Hippocampal formation (tissue), 2 donors: Measurements from ENCODE around the gene BORCS8.
A peak's percentile ranks its signal among the peaks of the same experiment; 100 is the strongest.
"Not testable (repeated sequence)": the region's sequence is repeated elsewhere in the genome, so short reads cannot be mapped to it uniquely, and the experiment has no call there.

Source experiments
- DNase-seq, 2 donors: peaks; one replicate each; lab custom pipeline; 2025; lab: John Stamatoyannopoulos, UW

BORCS8 gene

DNA sequence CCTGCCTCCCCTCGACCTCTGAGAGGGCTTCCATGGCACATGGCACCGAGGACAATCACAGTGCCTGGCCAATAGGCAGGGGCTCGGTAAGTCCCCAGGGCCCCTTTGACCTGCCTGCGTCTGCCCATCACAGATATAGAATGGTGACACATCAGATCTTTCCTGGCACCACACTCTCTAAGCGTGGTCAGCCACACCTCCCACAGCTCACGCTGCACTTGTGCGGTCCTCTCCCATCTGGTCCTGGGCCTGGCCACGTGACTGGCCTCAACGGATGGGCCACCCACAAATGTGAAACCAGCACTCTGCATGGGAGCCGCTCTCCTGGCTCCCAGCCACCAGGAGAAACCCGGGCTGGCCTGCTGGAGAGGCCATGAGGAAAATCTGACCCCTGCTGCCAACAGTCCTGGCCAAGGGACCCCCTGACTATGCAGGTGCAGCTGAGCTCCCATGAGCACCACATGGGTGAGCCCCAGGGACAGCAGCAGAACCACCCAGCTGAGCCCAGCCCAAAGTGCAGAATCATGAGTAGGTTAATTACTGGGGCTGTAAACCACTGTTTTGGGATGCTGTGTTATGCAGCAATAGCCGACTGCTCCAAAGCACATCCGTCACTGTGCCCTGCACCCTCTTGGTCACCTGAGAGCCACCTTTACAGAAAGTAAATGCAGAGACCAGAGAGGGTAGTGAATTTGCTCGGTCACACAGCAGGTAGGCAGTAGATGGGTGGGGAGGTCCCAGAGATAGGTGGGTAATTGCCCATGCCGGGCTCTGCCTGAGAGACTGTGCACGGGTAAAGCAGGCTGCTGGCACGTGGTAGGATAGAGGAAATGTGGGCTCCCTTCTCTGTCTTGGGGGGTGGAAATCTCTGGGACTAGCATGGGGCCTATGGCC lies 12.2 kb downstream of the BORCS8 start:
- DNase-seq, result no peak

DNA sequence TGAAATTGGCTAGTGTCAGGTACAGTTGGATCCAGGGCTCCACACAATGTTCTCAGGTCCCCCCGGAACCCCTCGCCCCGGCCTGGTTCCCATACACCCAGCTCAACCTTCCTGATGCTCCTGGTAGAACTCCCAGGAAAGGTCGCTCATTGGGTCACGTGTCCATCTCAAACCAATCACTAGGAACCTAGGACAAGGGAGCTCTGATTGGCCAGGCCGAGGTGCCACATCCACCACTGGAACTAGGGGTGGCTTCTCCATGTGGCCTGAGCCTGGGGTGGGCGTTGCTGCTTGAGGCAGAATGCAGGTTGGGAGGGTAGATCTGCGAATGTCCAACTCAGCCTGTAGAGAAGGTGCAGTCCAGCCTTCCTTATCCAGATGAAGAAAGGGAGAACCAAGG lies 15.0 kb downstream of the BORCS8 start:
- DNase-seq, result no peak

DNA sequence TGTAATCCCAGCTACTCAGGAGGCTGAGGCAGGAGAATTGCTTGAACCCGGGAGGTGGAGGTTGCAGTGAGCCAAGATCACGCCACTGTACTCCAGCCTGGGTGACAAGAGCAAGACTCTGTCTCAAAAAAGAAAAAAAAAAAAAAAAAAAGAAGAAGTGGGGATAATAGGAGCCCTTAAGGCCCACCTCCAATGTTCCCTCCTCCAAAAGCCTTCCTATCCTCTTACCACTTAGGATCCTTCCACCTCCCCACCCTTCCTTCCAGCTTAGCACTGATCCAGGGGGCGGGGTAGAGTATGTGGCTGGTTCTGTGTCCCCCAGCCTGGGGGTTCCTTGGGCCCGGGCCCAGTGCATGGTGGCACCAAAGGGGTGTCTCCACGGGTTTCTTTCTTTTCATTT lies 18.7 kb downstream of the BORCS8 start:
- not testable (repeated sequence) for DNase-seq

DNA sequence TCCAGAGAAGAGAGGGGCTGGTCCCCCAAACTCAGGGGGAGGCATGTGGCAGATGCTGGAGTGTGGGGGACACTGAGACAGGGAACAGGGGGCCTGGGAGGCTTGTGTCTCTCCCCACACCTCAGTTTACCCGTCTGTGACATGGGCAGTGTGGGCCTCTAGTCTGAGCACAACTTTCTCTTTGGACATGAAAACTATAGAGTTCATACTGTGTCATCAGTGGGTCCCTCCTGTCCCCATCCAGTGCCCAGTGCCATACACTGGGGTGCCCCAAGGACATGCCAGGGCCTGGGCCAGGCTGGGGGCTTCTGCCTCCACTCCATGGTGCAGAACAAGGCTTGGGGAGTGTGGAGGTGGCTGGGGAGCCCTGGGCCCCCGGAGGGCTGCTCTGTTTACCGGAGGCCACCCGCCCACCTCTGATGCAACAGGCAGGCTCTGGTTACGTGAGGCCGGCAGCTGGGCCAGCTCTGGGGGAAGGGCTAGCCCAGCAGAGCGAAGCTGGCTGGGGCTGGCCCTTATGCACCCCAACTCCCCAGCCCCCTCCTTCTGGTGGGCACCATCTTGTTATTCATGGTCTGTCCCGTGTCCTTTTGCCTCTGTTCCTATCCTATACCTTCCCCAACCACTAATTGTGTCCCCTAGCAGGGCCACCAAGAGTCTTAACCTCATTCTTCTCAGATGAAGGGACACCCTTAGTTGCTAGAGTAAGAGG lies 20.0 kb downstream of the BORCS8 start:
- no peak for DNase-seq

DNA sequence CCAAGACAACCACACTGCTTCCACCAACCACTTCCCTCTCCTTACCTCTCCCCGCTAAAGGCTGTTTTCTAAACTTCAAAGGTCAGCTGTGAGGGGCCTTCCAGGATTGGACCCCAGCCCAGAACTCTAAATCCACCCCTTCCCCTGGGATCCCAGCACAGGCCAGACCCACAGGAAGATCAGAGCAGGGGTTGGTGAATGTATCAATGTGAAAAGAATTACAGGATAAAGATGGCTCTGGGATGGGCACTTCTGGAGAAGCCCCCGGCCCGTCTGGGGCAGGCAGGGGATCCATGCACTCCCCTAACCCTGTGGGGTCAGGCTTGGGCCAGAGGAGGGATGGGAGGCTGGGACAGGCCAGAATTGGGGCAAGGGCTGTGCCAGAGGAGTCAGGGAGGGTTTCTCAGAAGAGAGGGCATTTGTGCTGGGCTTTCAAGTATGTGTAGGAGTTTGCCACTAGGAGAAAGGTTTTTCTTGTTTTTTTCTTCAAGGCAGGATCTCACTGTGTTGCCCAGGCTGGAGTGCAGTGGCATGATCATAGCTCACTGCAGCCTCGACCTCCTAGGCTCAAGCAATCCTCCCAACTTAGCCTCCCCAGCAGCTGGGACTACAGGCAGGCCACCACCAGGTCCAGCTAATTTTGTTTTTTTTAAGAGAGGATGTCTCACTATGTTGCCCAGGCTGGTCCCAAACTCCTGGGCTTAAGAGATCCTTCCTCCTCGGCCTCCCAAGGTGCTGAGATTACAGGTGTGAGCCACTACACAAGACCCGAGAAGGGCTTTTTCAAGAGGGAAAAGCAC lies 20.9 kb downstream of the BORCS8 start:
- no peak for DNase-seq

DNA sequence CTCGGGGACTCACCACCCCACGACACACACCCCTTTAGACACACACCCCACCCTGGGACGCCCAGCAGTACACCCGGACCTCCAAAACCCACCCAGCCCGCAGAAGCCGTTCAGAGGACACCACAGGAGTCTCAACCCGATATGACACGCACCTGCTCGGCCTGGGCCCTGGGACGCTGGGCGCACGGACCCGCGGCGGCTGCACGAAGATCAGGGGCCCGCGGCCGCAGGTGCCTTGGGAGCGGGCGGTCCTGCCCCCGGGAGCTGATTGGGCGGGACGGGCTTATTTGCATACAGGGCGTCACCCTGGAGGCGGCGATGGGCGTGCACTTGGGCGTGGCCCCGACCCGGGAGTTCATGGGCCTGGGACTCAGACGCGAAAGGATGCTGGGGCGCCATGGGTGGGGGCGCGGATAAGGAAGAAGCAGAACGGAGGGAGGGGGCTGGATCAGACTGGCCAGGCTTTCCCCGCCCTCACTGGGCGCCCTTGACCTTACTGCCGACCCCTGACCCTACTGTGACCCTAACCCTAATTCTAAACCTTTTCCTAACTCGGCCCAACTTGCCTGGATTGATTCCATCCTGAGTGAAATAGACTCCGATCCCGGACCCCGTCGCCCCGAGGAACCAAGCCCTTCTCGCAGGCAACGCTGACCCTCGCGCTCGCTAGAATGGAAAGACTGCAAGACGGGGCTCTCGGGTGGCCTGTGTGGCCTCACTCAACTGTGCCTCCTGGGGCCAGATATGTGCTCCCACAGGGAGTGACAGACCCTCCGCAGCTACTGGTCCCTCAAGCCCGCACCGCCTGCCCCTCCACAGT lies 21.7 kb downstream of the BORCS8 start, which contains the start of gene MEF2B:
MEF2B (minus strand) TSS at position 211 of the 820 bp plus-strand sequence. CDS start 19,528 bp downstream, outside the sequence.
- DNase-seq, result peak in 1 of 2 donors; percentile 35

DNA sequence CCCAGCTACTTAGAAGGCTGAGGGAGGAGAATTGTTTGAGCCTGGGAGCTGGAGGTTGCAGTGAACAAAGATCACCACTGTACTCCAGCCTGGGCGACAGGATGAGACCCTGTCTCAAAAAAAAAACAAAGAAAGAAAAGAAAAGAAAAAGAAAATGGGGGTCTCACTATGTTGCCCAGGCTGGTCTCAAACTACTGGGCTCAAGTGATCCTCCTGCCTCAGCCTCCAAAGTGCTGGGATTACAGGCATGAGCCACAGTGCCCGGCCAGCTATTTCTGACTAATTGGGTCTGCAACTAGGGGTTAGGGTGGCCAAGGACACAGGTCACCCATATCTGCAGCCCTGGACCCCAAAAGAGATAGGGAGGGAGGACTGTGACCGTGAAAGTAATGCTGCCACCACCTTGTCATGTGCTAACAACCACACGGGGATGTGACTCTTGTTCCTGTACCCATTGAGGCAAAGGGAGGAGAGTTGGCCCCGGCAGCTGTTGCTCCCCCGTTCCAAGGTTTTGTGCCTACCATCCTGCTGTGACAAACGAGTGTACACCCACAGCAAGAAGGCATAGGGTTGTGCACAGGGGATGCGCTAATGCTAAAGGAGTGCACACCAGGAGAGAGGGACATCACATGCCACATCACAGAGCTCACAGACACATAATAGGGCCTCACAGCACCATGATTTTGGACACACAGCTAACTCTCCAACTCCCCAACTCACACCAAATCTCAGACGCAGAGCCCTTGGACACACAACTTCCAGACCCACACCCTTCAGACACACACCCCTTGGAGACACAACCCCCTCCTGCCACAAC lies 22.5 kb downstream of the BORCS8 start:
- no peak for DNase-seq

DNA sequence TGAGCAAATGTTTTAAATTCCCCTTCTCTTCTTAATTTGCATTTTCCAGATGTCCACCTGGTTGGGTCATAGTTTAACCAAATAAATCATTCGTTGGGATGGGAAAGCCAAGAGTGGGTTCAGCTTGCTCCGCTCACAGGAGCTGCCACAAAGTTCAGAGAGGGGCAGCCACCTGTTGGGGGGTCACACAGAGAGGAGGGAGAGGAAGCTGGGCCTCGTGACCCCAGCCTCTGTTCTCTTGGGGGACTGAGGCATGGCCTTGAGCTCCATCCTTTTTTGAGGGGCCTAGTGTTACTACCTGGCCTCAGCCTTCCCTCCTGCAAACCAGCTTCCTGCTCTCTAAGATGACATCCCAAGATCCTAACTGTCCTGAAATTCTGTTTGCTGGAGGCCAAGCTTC lies 24.3 kb downstream of the BORCS8 start:
- DNase-seq, result no peak

DNA sequence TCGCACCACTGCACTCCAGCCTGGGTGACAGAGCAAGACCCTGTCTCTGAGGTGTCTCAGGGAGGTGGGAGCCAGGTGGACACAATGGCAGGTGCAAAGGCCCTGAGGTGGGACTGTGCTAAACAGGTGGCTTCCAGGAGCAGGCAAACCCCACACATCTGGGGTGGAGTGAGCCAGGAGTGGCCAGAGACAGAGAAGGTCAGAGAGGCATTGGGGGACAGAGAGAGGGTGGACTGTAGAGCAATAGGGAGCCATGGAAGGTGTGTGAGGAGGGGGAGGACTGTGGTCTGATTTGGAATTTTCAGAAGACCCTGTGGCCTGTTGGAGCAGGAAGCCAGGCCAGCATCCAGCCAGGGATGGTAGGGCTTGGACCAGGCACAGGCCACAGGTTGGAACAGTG lies 26.6 kb downstream of the BORCS8 start:
- DNase-seq, result no peak

DNA sequence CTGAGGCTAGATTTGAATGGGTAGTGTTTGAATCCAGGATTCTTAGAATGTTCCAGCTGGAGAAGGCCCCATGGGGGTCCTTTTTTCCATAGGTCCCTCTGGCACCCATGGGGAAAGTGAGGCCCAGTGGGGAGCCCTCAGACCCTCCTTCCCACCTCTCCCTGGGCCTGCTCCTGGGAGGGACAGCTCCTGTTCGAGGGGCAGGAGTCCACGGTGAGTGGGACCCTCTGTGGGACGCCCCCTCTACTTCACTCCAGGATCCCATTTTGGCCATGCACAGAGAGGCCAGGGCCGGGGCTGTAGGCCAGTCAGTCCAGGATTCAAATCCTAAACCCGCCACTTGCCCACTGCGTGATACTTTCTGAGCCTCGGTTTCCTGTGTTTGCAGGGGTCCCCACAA lies 29.5 kb downstream of the BORCS8 start:
- DNase-seq, result no peak

DNA sequence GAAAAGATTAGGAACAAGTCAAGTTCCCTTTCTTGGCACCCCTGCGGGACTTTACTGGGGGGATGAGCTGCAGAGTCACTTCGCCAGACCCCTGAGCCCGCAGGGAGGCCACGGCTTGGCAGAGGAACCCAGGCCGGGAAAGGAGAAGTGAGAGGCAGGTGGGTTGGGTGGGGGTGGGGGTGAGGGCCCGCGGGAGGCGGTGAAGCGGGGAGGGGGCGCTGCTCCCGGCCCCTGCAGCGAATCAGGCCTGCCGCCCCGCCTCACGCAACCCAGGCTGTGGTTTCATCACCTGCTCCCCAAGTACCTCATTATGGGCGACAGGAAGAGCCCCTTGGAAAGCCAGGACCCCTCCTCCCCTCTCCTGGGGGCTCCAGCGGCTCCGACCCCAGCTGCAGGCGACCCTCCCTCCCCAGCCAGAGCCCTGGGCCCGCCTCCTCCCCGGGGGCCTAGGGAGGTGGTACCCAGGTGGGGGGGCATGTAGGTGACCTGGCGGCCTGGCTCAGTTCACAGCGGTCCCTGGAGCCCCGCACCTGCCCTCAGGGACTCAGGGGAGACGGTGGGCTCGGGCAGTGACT lies 31.4 kb downstream of the BORCS8 start:
- no peak for DNase-seq

DNA sequence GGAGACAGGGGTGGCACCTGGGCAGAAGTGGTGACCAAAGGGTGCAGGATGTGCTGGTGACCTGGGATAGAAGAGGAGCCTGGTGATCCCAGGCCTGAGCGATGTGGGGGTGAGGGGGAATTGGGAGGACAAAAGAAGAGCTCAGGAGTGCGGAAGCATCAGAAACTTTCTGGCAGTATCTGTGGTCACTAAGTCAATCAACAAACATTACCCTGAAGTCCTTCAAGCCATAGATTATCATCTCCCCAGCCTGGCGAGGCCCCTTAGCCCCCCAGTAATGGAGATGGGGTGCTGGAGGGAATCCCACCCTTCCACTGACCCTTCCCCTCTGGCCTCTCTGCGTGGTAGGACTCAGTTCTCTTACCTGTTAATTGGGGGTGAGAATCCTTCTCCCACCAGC lies 32.4 kb downstream of the BORCS8 start:
- DNase-seq, result no peak

DNA sequence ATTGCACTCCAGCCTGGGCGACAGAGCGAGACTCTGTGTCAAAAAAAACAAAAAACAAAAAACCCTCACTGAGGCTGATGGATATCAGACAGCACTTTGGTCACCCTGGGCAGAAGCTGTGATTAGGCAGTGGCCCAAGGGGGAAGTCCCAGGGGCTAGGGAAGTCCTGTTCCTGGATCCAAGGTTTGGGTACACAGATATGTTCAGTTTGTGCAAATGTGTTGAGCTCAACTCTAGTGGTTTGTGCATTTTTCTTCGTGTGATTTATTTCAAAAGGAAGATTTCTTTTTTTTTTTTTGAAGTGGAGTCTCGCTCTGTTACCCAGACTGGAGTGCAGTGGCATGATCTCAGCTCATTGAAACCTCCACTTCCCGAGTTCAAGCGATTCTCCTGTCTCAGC lies 34.1 kb downstream of the BORCS8 start:
- no peak for DNase-seq

DNA sequence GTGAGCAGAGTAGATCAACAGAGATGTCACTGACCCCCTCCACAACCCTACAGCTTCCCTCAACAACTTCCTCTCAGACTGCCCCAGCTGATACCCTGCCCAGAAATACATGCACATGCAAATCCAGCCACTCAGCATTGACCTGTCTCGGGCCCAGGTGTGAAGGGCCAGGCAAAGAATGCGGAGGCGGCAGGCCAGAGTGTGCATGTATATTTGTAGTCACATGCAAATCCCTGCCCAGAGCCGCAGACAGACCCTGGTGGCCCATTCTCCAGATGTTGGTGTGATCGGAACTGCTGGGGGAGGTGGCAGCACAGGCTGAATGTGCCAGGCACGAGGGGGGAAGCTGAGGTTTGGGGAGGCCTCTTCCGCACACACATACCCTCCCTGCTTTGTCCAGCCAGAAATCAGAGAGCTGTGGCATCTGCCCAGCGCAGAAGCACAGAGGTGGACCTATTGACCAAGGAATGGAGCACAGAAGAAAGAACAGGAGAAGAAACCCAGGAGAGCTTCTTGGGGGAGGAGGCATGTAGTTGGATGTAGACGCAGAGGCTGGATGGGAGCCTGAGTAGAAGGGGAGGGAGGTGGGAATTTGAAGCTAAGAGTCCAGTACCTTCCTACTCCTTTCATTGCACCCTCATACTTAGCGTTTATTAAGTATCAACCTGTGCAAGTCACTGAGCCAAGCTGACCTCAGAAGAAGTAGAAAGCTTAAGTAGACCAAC lies 36.3 kb downstream of the BORCS8 start:
- no peak for DNase-seq

DNA sequence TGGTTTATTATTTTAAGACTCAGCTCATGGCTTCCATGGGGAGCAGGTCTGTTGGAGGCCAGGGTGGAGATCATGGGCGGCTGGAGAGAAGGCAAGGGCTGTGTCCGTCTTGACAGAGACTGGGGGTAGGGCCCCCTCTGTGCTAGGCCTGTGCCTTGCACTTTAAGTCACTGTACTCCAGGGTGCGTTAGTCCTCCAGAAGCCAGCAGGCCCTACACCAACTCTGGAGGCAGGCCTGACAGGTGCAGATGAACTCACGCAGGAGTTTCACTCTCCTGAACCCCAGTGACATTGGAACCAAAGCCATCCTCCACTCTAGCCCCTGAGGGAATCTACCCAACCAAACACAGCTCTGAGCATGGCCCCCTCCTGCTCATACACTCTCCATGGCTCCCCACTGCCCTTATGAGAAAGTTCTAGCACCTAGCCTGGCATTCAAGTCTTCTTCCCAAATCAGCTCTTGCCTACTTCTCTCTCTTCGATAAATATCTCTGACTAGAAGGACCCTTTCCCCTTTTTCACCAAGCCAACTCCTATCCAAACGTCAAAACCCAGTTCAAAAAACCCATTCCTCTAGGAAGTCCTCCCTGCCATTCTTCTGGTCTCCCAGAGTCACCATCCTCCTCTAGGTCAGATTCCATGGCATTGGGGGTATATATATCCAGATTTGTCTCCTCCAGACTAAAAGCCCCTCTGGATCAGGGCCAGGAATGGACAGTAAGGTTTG lies 37.0 kb downstream of the BORCS8 start:
- DNase-seq, result no peak

DNA sequence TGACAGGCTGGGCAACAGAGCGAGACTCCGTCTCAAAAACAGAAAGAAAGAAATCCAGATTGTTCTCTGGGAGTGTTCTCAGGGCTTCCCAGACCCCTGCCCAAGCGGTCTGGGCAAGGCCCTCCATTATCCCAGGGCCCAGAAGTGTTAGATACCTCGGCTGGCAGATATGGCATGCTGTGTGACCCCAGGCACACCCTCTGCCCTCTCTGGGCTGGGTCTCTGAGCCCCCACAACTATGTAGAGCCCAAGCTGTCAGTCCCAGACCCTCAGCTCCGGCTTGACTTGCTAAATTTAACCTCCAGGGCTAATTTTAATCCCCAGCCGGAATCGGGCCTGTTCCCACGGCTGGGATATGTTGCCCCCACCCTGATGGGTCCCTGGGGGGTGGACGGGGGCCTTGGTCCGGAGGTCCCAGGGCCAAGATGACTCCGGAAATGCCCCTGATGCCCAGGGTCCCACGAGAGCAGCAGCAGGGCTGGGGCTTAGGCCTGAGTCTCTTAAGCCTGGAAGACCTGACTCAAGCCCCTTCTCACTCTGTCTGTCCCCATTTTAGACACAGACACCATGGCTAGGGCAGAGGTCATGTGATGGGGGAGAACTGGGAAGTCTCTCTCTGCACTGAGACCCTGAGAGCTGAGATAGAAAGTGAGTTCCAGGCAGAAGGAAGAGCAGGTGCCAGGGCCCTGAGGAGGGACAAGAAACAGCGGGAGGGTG lies 39.1 kb downstream of the BORCS8 start:
- DNase-seq, result no peak

DNA sequence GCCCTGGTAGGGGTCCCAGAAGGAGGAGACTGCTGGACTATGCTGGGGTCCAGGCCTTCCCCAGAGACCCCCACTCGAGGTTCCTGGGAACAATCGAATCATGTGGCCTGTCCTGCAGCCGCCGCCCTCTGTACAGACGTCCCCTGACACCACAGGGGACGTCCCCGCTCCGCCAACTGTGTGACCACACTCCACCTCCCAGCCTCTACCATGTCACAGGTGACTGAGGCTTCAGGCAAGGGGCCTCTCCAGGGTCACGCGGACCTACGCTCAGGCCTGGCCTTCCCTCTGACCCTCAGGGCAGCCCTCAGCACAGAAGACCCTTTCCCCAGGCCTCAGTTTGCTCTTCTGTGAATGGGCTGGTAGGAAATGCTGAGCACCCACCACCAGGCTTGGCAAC lies 40.5 kb downstream of the BORCS8 start:
- no peak for DNase-seq

DNA sequence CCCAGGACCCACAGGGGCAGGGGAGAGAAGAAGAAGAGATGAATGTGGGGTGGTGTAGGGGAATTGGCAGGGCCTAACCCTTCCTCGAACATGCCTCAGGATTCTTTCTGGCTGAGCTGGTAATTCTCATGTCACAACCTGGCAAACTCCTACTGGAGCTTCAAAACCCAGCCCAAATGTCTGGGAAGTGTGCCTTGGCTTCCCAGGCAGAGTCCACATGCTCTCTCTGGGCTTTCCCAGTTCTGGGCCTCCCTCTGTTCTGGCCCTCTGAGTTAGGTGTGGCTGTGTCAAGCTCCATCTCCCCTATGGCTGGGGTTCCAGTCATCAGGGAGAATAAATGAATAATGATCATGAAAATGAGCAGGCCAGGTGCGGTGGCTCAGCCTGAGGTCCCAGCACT lies 42.5 kb downstream of the BORCS8 start:
- no peak for DNase-seq
